ENCODE measurements around the gene CHMP4A.

DNA sequence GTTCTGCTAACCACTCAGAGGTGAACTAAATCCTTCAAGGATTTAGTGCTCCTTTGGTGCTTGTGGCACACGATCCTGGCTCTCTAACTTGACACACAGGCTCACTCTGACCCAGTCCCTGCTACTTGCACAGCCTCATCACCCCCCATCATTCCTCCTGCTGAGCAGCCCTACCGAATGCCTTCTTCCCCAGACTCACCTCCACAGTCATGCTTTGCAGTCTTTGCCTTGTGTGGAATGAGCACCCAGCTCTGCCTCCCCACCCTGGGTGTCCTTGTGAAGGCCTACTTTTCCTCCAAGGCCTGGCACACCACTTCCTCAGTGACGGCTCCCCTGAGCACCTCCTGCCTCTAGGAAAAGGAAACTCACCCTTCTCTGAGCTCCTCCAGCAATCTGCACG is 37.1 kb upstream of the CHMP4A start:
- no peak for TF ChIP-seq POLR2AphosphoS5 (IDR thresholded peaks at IDR 0.05; ENCODE audit: low read depth, low read length)
- no peak for TF ChIP-seq TAF1 (IDR thresholded peaks at IDR 0.05; ENCODE audit: borderline replicate concordance, low read depth, low read length)

Data from GM12892 (cell line).